PFSK-1 (cell line): ENCODE data around the gene MYL3.

ENCODE experiments used
- POLR2AphosphoS5 ChIP-seq: IDR thresholded peaks from 2 replicates; pipeline ENCODE4 v1.6.1; 2012; ENCODE audit warnings: low read depth, mild to moderate bottlenecking, control low read depth, low read length, moderate library complexity
- REST ChIP-seq, 2 experiments: IDR thresholded peaks; 2 replicates each; pipeline versions ENCODE4 v1.6.1 to v1.8.0; 2011 to 2012; ENCODE audit warnings: low read depth in 2 of 2, low read length in 2 of 2, control low read depth in 1 of 2, inconsistent platforms in 1 of 2, mild to moderate bottlenecking in 1 of 2, moderate library complexity in 1 of 2; ENCODE audit not compliant: insufficient read depth in 1 of 2
- SIN3A ChIP-seq: IDR thresholded peaks from 2 replicates; pipeline ENCODE4 v1.6.1; 2012; ENCODE audit warnings: mild to moderate bottlenecking, low read length, moderate library complexity, borderline replicate concordance; ENCODE audit not compliant: insufficient read depth

GRCh38 chr3:46892285-46893145, 29.3 kb upstream of the MYL3 start:
- no peak for TF ChIP-seq POLR2AphosphoS5
- no peak for TF ChIP-seq SIN3A
- TF ChIP-seq REST (IDR thresholded peaks at IDR 0.05; ENCODE audit: insufficient read depth in 1 of 2, low read depth in 2 of 2, low read length in 2 of 2), result no peak
